Astrocyte (in vitro differentiated cells and primary cell): ENCODE data around the gene NES.

Experiments used
- CTCF ChIP-seq: IDR thresholded peaks from 2 replicates; pipeline ENCODE4 v1.5.1; 2011; ENCODE audit warnings: low read depth, mild to moderate bottlenecking, inconsistent platforms, low read length, moderate library complexity; ENCODE audit not compliant: insufficient read depth
- EZH2 ChIP-seq: IDR thresholded peaks from 2 replicates; pipeline ENCODE4 v1.6.1; 2012; ENCODE audit warnings: mild to moderate bottlenecking, low read length, inconsistent platforms; ENCODE audit not compliant: insufficient read depth

GRCh38 chr1:156632355-156632754 lies 44.9 kb downstream of the NES start:
- TF ChIP-seq EZH2: no peak
- no peak for TF ChIP-seq CTCF
